NCI-H1417 (cell line): ENCODE measurements around the gene GPRASP2.
"Not testable (repeated sequence)": the region's sequence is repeated elsewhere in the genome, so short reads cannot be mapped to it uniquely, and the experiment has no call there.

Experiments used
- DNase-seq, 3 experiments: peaks; one replicate each; lab custom pipeline; 2025; lab: John Stamatoyannopoulos, UW

Gene GPRASP2

GRCh38 chrX:102712216-102712966, at the start of gene GPRASP2:
Gene GPRASP2, plus strand, starts transcription at chrX:102712448. Its CDS starts 2,422 bp downstream, at chrX:102714870.
- peak; percentile 28 to 59 (median 59) for DNase-seq

- not testable (repeated sequence) for DNase-seq
Observed at GRCh38 chrX:102663820-102664219, 48.4 kb upstream of the GPRASP2 start.

- DNase-seq, result not testable (repeated sequence)
Observed at GRCh38 chrX:102667034-102667433, 45.2 kb upstream of the GPRASP2 start.

GRCh38 chrX:102669526-102669925, 42.7 kb upstream of the GPRASP2 start:
- DNase-seq, result no peak

- no peak for DNase-seq
Observed at GRCh38 chrX:102672856-102673255, 39.4 kb upstream of the GPRASP2 start.

GRCh38 chrX:102677479-102677878, 34.8 kb upstream of the GPRASP2 start:
- DNase-seq, result not testable (repeated sequence)

- no peak for DNase-seq
Observed at GRCh38 chrX:102684772-102685520, 27.3 kb upstream of the GPRASP2 start.

- DNase-seq, result no peak
Observed at GRCh38 chrX:102694749-102695148, 17.5 kb upstream of the GPRASP2 start.

GRCh38 chrX:102696306-102696705, 15.9 kb upstream of the GPRASP2 start:
- DNase-seq, result no peak

- no peak for DNase-seq
Observed at GRCh38 chrX:102697494-102697893, 14.8 kb upstream of the GPRASP2 start.

GRCh38 chrX:102708900-102709299, 3.3 kb upstream of the GPRASP2 start:
- no peak for DNase-seq

- DNase-seq, result peak in 2 of 3 experiments; percentile 42 to 53
Observed at GRCh38 chrX:102711872-102712215, 404 bp upstream of the GPRASP2 start.

GRCh38 chrX:102712981-102713625, 855 bp downstream of the GPRASP2 start:
- DNase-seq, result peak; percentile 57 to 71 (median 59)

- DNase-seq, result no peak
Observed at GRCh38 chrX:102714994-102715393, 2.7 kb downstream of the GPRASP2 start.

- no peak for DNase-seq
Observed at GRCh38 chrX:102715967-102716366, 3.7 kb downstream of the GPRASP2 start.

- DNase-seq, result peak; percentile 77 to 90 (median 80)
Observed at GRCh38 chrX:102720237-102721168, 8.3 kb downstream of the GPRASP2 start, which contains the start of gene GPRASP3. Gene GPRASP3, plus strand, starts transcription at chrX:102720743. Its CDS starts 28,253 bp downstream, at chrX:102748996.

- DNase-seq, result not testable (repeated sequence)
Observed at GRCh38 chrX:102721169-102721506, 8.9 kb downstream of the GPRASP2 start.

GRCh38 chrX:102723456-102723855, 11.2 kb downstream of the GPRASP2 start:
- DNase-seq, result no peak

- no peak for DNase-seq
Observed at GRCh38 chrX:102727761-102728160, 15.5 kb downstream of the GPRASP2 start.

GRCh38 chrX:102728646-102729045, 16.4 kb downstream of the GPRASP2 start:
- DNase-seq, result no peak

GRCh38 chrX:102739657-102740056, 27.4 kb downstream of the GPRASP2 start:
- DNase-seq, result peak in 1 of 3 experiments; percentile 29

GRCh38 chrX:102744307-102744706, 32.1 kb downstream of the GPRASP2 start:
- no peak for DNase-seq
